K562 (cell line): ENCODE measurements around the gene NUP85. TPM values are rescaled to one million over a fixed set of nuclear protein-coding genes. Genes with fewer than 3 reads are reported as not detected.
A peak's percentile ranks its signal among the peaks of the same experiment; 100 is the strongest.

Experiments
- ATF1 ChIP-seq, 2 experiments: fragments of 450-650 bp in 1 of 2; IDR thresholded peaks; 2 replicates each; pipeline ENCODE4 v1.6.1; 2016; ENCODE audit warnings: missing compliant biosample characterization in 1 of 2, missing genetic modification characterization in 1 of 2
- CTCF ChIP-seq, 3 experiments: IDR thresholded peaks in 2 of 3; conservative IDR thresholded peaks in 1 of 3; 2 replicates each; pipeline ENCODE4 v1.5.1; 2011 to 2012; ENCODE audit warnings: low read length in 3 of 3, mild to moderate bottlenecking in 3 of 3, control low read depth in 2 of 3, improper control_type of control experiment in 1 of 3, inconsistent platforms in 1 of 3, low read depth in 1 of 3, mixed read lengths in 1 of 3, moderate library complexity in 1 of 3; ENCODE audit not compliant: insufficient read depth in 2 of 3
- GATAD2A ChIP-seq: fragments of 450-650 bp; IDR thresholded peaks from 2 replicates; pipeline ENCODE4 v1.6.1; 2017
- HDAC2 ChIP-seq: fragments of 450-650 bp; IDR thresholded peaks from 2 replicates; pipeline ENCODE4 v1.6.1; 2016; ENCODE audit warnings: mild to moderate bottlenecking
- L3MBTL2 ChIP-seq: fragments of 450-650 bp; IDR thresholded peaks from 2 replicates; pipeline ENCODE4 v1.6.1; 2016; ENCODE audit warnings: mild to moderate bottlenecking, moderate library complexity
- POLR2G ChIP-seq: fragments of 200-400 bp; formaldehyde crosslinking; IDR thresholded peaks from 2 replicates; pipeline ENCODE4 v1.6.1; 2017; ENCODE audit warnings: low read depth, mild to moderate bottlenecking, antibody characterized with exemption, low read length, moderate library complexity
- PRMT5 ChIP-seq: sonication (generic); formaldehyde crosslinking; IDR thresholded peaks from 2 replicates; pipeline ENCODE4 v1.5.0; 2020; ENCODE audit warnings: missing genetic modification reagents
- PTRF ChIP-seq: fragments of 450-650 bp; IDR thresholded peaks from 2 replicates; pipeline ENCODE4 v1.6.1; 2016; ENCODE audit warnings: mild to moderate bottlenecking, missing genetic modification characterization, missing compliant biosample characterization
- RNF2 ChIP-seq: sonication (generic); IDR thresholded peaks from 2 replicates; pipeline ENCODE4 v1.6.1; 2016
- SMC3 ChIP-seq: conservative IDR thresholded peaks from 2 replicates; pipeline ENCODE4 v1.6.1; 2011; ENCODE audit warnings: low read depth, low read length, improper control_type of control experiment; ENCODE audit not compliant: insufficient read depth
- TCFL5 ChIP-seq: fragments of 250-450 bp; sonication (Bioruptor Pico); conservative IDR thresholded peaks from 2 replicates; pipeline ENCODE4 v1.6.1; 2021; ENCODE audit warnings: mild to moderate bottlenecking, moderate library complexity, matching md5 sums
- ZBTB33 ChIP-seq: sonication (generic); formaldehyde crosslinking; IDR thresholded peaks from 2 replicates; pipeline ENCODE4 v1.8.1; 2023; ENCODE audit warnings: mild to moderate bottlenecking, missing genetic modification reagents
- ZNF143 ChIP-seq: sonication (generic); formaldehyde crosslinking; IDR thresholded peaks from 2 replicates; pipeline ENCODE4 v1.9.0; 2022; ENCODE audit warnings: mild to moderate bottlenecking, missing genetic modification reagents
- ZNF146 ChIP-seq: IDR thresholded peaks from one replicate; pipeline ENCODE4 v1.6.1; 2018; ENCODE audit warnings: missing compliant biosample characterization; ENCODE audit not compliant: unreplicated experiment
- polyA plus RNA-seq, 8 experiments: library from polyadenylated mRNA; depleted of rRNA in 4 of 8; stranded (reverse) in 5 of 8; unstranded in 3 of 8; fragments of >200 nt; fragmentation: Nextera tagmentation in 2 of 8; fragmentation: Illumina TruSeq in 1 of 8; extraction: Ambion mirVana in 2 of 8; extraction: Trizol in 1 of 8; gene quantifications; 2 replicates each; pipeline versions ENCODE4 v1.2.1 to v1.2.3, GENCODE V29; 2011 to 2014; ENCODE audit warnings: inconsistent platforms in 1 of 8, missing spikeins in 1 of 8
- total RNA-seq, 7 experiments: library from RNA; depleted of rRNA in 6 of 7; stranded (reverse); fragments of >200 nt in 6 of 7; fragmentation: Illumina TruSeq in 2 of 7; extraction: Trizol in 2 of 7; gene quantifications; 2 replicates each; pipeline versions ENCODE4 v1.2.1 to v1.2.3, GENCODE V29; 2011 to 2021; ENCODE audit warnings: low replicate concordance in 1 of 7
- TF ChIP-seq, protein P1 (sequence below), 2 experiments: fragments of 450-650 bp in 1 of 2; sonication (generic) in 1 of 2; formaldehyde crosslinking; conservative IDR thresholded peaks; 2 replicates each; pipeline versions ENCODE4 v1.4.0 to v1.8.1; 2020 to 2022; ENCODE audit warnings: mild to moderate bottlenecking in 1 of 2, missing genetic modification reagents in 1 of 2
- TF ChIP-seq, protein P2 (sequence below): fragments of 250-450 bp; sonication (Bioruptor Pico); IDR thresholded peaks from 2 replicates; pipeline ENCODE4 v1.5.0; 2020; ENCODE audit warnings: mild to moderate bottlenecking
- TF ChIP-seq, protein P3 (sequence below): fragments of 450-650 bp; formaldehyde crosslinking; IDR thresholded peaks from 2 replicates; pipeline ENCODE4 v1.4.0; 2020; ENCODE audit warnings: mild to moderate bottlenecking, moderate library complexity
- TF ChIP-seq, protein P4 (sequence below): fragments of 450-650 bp; formaldehyde crosslinking; IDR thresholded peaks from 2 replicates; pipeline ENCODE4 v1.4.0; 2020; ENCODE audit warnings: mild to moderate bottlenecking, moderate library complexity

NUP85 gene
- total and polyA plus RNA-seq, 9 of the 15 experiments (the other 6 are each of a cell fraction or from before 2014, with no cell fraction given): 50.2 to 177 (median 110) TPM

DNA sequence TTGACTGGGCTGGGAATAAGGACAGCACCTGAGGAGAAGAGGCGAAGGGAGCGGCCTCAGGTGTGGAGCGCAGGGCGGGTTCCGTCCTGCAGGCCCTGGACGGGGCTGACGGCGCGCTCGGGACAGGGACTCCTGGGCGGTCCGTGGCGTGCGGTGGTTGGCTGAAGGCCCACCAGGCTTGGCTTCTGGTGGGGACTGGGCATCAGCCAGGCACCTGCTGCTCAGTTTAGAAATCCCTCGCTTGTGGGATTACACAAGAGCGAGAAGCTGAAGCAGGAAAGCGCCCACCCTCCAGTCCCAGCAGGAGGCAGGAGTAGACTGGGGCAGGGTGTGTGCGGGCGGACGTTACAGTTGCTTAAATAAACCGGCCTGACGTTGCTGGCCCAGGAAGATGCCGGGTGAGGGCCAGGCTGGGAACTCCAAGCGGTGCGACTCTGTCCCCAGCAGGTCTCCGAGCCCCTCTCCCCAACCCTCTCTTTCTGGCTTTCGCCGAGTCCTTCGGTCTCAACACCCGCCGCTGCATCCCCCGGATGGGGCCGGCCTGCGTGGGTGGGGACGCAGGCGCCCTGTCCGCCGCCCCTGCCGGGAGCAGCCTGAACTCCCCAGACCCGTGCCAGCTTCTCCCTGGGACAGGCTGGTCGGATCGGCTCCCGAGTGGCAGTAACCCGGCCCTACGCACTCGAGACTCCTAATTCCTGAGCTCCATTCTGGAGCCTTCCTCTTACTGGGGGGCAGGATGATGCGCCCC lies 64.9 kb downstream of the NUP85 start (continued):
- TF ChIP-seq, protein P1, sequence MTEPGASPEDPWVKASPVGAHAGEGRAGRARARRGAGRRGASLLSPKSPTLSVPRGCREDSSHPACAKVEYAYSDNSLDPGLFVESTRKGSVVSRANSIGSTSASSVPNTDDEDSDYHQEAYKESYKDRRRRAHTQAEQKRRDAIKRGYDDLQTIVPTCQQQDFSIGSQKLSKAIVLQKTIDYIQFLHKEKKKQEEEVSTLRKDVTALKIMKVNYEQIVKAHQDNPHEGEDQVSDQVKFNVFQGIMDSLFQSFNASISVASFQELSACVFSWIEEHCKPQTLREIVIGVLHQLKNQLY (CRISPR knock-in tag; conservative IDR thresholded peaks at IDR 0.05): no peak; a peak in 1 of 4 replicates
- TF ChIP-seq HDAC2: 0 out of 2 replicates have a peak, but pooled peaks have one; percentile 46
- TF ChIP-seq RNF2: peak; percentile 10; the same call in 1 of the 2 replicates
- TF ChIP-seq, protein P2, sequence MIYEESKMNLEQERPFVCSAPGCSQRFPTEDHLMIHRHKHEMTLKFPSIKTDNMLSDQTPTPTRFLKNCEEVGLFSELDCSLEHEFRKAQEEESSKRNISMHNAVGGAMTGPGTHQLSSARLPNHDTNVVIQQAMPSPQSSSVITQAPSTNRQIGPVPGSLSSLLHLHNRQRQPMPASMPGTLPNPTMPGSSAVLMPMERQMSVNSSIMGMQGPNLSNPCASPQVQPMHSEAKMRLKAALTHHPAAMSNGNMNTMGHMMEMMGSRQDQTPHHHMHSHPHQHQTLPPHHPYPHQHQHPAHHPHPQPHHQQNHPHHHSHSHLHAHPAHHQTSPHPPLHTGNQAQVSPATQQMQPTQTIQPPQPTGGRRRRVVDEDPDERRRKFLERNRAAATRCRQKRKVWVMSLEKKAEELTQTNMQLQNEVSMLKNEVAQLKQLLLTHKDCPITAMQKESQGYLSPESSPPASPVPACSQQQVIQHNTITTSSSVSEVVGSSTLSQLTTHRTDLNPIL: no peak
- TF ChIP-seq PTRF (tag): no peak
- no peak for TF ChIP-seq ZNF146 (CRISPR knock-in tag)
- TF ChIP-seq ZBTB33 (CRISPR knock-in tag): no peak
- TF ChIP-seq, protein P3, sequence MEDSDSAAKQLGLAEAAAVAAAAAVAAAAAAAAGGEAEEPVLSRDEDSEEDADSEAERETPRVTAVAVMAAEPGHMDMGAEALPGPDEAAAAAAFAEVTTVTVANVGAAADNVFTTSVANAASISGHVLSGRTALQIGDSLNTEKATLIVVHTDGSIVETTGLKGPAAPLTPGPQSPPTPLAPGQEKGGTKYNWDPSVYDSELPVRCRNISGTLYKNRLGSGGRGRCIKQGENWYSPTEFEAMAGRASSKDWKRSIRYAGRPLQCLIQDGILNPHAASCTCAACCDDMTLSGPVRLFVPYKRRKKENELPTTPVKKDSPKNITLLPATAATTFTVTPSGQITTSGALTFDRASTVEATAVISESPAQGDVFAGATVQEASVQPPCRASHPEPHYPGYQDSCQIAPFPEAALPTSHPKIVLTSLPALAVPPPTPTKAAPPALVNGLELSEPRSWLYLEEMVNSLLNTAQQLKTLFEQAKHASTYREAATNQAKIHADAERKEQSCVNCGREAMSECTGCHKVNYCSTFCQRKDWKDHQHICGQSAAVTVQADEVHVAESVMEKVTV: peak; percentile 30; the same call in 1 of the 2 replicates
- TF ChIP-seq ZNF143 (CRISPR knock-in tag): no peak
- peak; percentile 9; the same call in 1 of the 2 replicates for TF ChIP-seq SMC3
- peak; percentile 57 to 74 (median 68) for TF ChIP-seq CTCF (IDR thresholded peaks at IDR 0.05 in 2 of 3, conservative IDR thresholded peaks at IDR 0.05 in 1 of 3; ENCODE audit: insufficient read depth in 2 of 3, low read depth in 1 of 3, low read length in 3 of 3)
- TF ChIP-seq, protein P4, sequence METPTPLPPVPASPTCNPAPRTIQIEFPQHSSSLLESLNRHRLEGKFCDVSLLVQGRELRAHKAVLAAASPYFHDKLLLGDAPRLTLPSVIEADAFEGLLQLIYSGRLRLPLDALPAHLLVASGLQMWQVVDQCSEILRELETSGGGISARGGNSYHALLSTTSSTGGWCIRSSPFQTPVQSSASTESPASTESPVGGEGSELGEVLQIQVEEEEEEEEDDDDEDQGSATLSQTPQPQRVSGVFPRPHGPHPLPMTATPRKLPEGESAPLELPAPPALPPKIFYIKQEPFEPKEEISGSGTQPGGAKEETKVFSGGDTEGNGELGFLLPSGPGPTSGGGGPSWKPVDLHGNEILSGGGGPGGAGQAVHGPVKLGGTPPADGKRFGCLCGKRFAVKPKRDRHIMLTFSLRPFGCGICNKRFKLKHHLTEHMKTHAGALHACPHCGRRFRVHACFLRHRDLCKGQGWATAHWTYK (CRISPR knock-in tag): 0 out of 2 replicates have a peak, but pooled peaks have one; percentile 52
- TF ChIP-seq ATF1 (CRISPR knock-in tag; IDR thresholded peaks at IDR 0.05): no peak
- TF ChIP-seq ATF1 (tag; IDR thresholded peaks at IDR 0.05): peak; percentile 28; the same call in 1 of the 2 replicates
- peak; percentile 51; the same call in 1 of the 2 replicates for TF ChIP-seq PRMT5 (CRISPR knock-in tag)
- TF ChIP-seq POLR2G: peak; percentile 70
- 0 out of 2 replicates have a peak, but pooled peaks have one; percentile 11 for TF ChIP-seq GATAD2A
- TF ChIP-seq TCFL5: no peak
- 0 out of 2 replicates have a peak, but pooled peaks have one; percentile 23 for TF ChIP-seq L3MBTL2
